ENCODE measurements around the gene C12orf57.

DNA sequence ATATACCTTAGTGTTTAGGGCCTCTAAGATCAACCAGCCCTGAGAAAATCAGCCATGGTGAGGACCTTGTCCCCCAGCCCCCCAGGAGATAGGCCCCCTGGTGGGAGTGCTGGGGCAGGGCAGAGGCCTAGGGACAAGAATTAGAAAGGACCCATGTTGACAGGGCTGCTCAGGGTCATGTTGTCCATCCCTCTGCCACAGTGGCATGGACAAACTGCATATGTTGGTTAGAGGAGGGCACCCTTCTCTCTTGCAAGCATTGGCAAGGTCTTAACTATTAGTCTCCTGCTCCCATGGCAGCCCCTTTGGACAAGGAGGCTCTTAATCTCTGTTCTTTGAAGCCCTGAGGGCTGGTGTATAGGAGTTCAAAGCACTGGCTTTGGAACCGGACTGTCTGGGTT lies 6.6 kb downstream of the C12orf57 start:
- TF ChIP-seq EZH2 (IDR thresholded peaks at IDR 0.05; ENCODE audit: insufficient read depth, poor library complexity, severe bottlenecking) (no peak), EZH2phosphoT487 (IDR thresholded peaks at IDR 0.05; ENCODE audit: insufficient read depth, low read depth) (no peak)
